ENCODE data around the gene RFC4. TPM values are rescaled to one million over a fixed set of nuclear protein-coding genes. Genes with fewer than 3 reads are reported as not detected.
"Not testable (repeated sequence)": the region's sequence is repeated elsewhere in the genome, so short reads cannot be mapped to it uniquely, and the experiment has no call there.

RFC4 gene
- total and polyA plus RNA-seq, 2 experiments from 2014 or later = 73.3 to 107 TPM

- Histone ChIP-seq H3K27ac (ENCODE audit: low read depth) (no peak overlapping the region; the same call in 1 of the 2 replicates), H3K36me3 (ENCODE audit: insufficient read depth) (peaks cover 23% of the 10 kb centered on the region; the same call in 1 of the 2 replicates), H3K4me3 (peak overlapping the region; percentile 89), H4K20me1 (replicated peaks; ENCODE audit: insufficient read depth) (no peaks in the 10 kb centered on the region; the same call in 1 of the 2 replicates), H3K79me2 (replicated peaks; ENCODE audit: insufficient read depth) (peaks cover 24% of the 10 kb centered on the region), H3K9me2 (ENCODE audit: insufficient read depth) (no peaks in the 10 kb centered on the region), H3K4me2 (peak overlapping the region; percentile 99), H2AFZ (no peak overlapping the region), H3K4me1 (ENCODE audit: insufficient read depth) (peaks cover 14% of the 10 kb centered on the region; the same call in 1 of the 2 replicates), H3F3A (replicated peaks; ENCODE audit: low read depth) (peaks cover 7% of the 10 kb centered on the region), H3K27me3 (ENCODE audit: insufficient read depth) (no peaks in the 10 kb centered on the region)
- ATAC-seq (peak; percentile 17), DNase-seq (ENCODE audit: low spot score) (no peak)
- peak overlapping the region; percentile 94 for H3K4me3 Mint-ChIP-seq
- no peaks in the 10 kb centered on the region for H3K9me3 Mint-ChIP-seq
- TF ChIP-seq REST (IDR thresholded peaks at IDR 0.05; ENCODE audit: unreplicated experiment) (no peak), NANOG (IDR thresholded peaks at IDR 0.05; ENCODE audit: borderline replicate concordance) (no peak), JUNB (IDR thresholded peaks at IDR 0.05; ENCODE audit: unreplicated experiment) (no peak), ZNF462 (CRISPR knock-in tag; IDR thresholded peaks at IDR 0.05) (no peak), ZNF331 (CRISPR knock-in tag; IDR thresholded peaks at IDR 0.05; ENCODE audit: low read depth) (no peak), ETS1 (IDR thresholded peaks at IDR 0.05) (no peak), EZH2phosphoT487 (IDR thresholded peaks at IDR 0.05; ENCODE audit: unreplicated experiment) (no peak), POLR2AphosphoS5 (IDR thresholded peaks at IDR 0.05; ENCODE audit: low read depth) (no peak)
- H3K4me1 Mint-ChIP-seq = peaks cover 6% of the 10 kb centered on the region; the same call in 2 of the 3 replicates
- H3K27ac Mint-ChIP-seq = peak overlapping the region; percentile 95
- peaks cover 27% of the 10 kb centered on the region for H3K36me3 Mint-ChIP-seq (ENCODE audit: low read depth)
- peaks cover 4% of the 10 kb centered on the region for H3K27me3 Mint-ChIP-seq (ENCODE audit: insufficient read depth, low read depth, poor library complexity)
These were observed 949 bp upstream of the RFC4 start for GRCh38 chr3:186807231-186807630.

- H3K27me3 Mint-ChIP-seq (ENCODE audit: insufficient read depth, low read depth, poor library complexity); DNase-seq (ENCODE audit: low spot score); H3K4me3 Mint-ChIP-seq; H3K27ac Mint-ChIP-seq; H3K9me2 ChIP-seq (ENCODE audit: insufficient read depth); ATAC-seq; H3K9me3 Mint-ChIP-seq; H3K27me3 ChIP-seq (ENCODE audit: insufficient read depth); H3K4me1 Mint-ChIP-seq; H3K27ac ChIP-seq (ENCODE audit: low read depth); H3K4me2 ChIP-seq; H2AFZ ChIP-seq; H3K4me3 ChIP-seq: not testable (repeated sequence)
- H3K79me2 ChIP-seq (replicated peaks; ENCODE audit: insufficient read depth) = peaks cover 36% of the 10 kb centered on the region
- peaks cover 11% of the 10 kb centered on the region for H3F3A ChIP-seq (replicated peaks; ENCODE audit: low read depth)
- peaks cover 55% of the 10 kb centered on the region for H3K36me3 ChIP-seq (ENCODE audit: insufficient read depth)
- H3K36me3 Mint-ChIP-seq (ENCODE audit: low read depth) = peaks cover 61% of the 10 kb centered on the region
- H4K20me1 ChIP-seq (replicated peaks; ENCODE audit: insufficient read depth) = peaks cover 13% of the 10 kb centered on the region
- peaks cover 14% of the 10 kb centered on the region; the same call in 1 of the 2 replicates for H3K4me1 ChIP-seq (ENCODE audit: insufficient read depth)
These were observed 2.8 kb downstream of the RFC4 start for GRCh38 chr3:186803447-186803846.
